GM04504 (cell line): ENCODE data around the gene MINK1.
"Not testable (repeated sequence)": the region's sequence is repeated elsewhere in the genome, so short reads cannot be mapped to it uniquely, and the experiment has no call there.

Source experiments
- DNase-seq: peaks from one replicate; pipeline ENCODE4 v3.0.0-alpha.2; 2012; ENCODE audit warnings: low read depth

MINK1 gene

GRCh38 chr17:4811471-4811870 lies 21.7 kb upstream of the MINK1 start:
- no peak for DNase-seq

GRCh38 chr17:4812690-4813089 lies 20.4 kb upstream of the MINK1 start:
- no peak for DNase-seq

GRCh38 chr17:4815043-4815675 lies 18.0 kb upstream of the MINK1 start:
- no peak for DNase-seq

- no peak for DNase-seq
Measured at GRCh38 chr17:4816826-4817225, 16.3 kb upstream of the MINK1 start.

GRCh38 chr17:4818276-4818675 lies 14.9 kb upstream of the MINK1 start:
- no peak for DNase-seq

- no peak for DNase-seq
Measured at GRCh38 chr17:4822835-4823234, 10.3 kb upstream of the MINK1 start.

GRCh38 chr17:4823373-4824089 lies 9.6 kb upstream of the MINK1 start:
- no peak for DNase-seq

- DNase-seq = no peak
Measured at GRCh38 chr17:4827399-4827798, 5.7 kb upstream of the MINK1 start.

GRCh38 chr17:4832829-4833177 lies 337 bp upstream of the MINK1 start:
- not testable (repeated sequence) for DNase-seq

- peak; percentile 9 for DNase-seq
Measured at GRCh38 chr17:4833941-4834680, 971 bp downstream of the MINK1 start.

GRCh38 chr17:4834681-4835020 lies 1.5 kb downstream of the MINK1 start:
- DNase-seq = no peak

- no peak for DNase-seq
Measured at GRCh38 chr17:4836221-4836620, 3.1 kb downstream of the MINK1 start.

- no peak for DNase-seq
Measured at GRCh38 chr17:4837471-4838308, 4.5 kb downstream of the MINK1 start.

GRCh38 chr17:4838309-4838785 lies 5.2 kb downstream of the MINK1 start:
- no peak for DNase-seq

- no peak for DNase-seq
Measured at GRCh38 chr17:4839221-4839620, 6.1 kb downstream of the MINK1 start.

- no peak for DNase-seq
Measured at GRCh38 chr17:4839965-4840892, 7.1 kb downstream of the MINK1 start.

- DNase-seq = no peak
Measured at GRCh38 chr17:4840893-4841242, 7.7 kb downstream of the MINK1 start.

- DNase-seq = no peak
Measured at GRCh38 chr17:4842376-4842775, 9.2 kb downstream of the MINK1 start.

GRCh38 chr17:4843321-4844000 lies 10.3 kb downstream of the MINK1 start:
- DNase-seq = no peak

- no peak for DNase-seq
Measured at GRCh38 chr17:4845118-4845517, 12.0 kb downstream of the MINK1 start.
